Measurements from ENCODE around the gene SWT1. TPM values are rescaled to one million over a fixed set of nuclear protein-coding genes. Genes with fewer than 3 reads are reported as not detected.

Gene SWT1
- total RNA-seq, 2 experiments from 2014 or later = 4.1 to 5.3 TPM

DNA sequence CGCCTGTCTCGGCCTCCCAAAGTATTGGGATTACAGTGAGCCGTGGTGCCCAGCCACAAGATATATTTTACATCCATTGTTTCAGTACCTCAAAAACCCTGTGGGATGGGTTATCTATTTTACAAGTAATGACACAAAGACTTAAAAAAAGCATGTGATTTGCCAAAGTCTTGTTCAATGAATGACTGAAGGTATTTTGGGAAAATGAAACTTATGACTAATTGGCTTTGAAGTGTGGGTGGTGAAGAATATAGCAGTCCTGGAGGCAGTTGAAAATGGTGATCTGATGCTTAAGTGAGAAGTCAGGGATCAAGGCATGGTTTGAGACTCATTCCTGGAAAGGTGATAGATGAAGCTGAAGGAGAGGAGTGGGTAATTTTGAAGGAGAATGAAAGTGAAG is 3.0 kb downstream of the SWT1 start:
- CTCF ChIA-PET = no interaction called here
- TF ChIP-seq, protein P1, sequence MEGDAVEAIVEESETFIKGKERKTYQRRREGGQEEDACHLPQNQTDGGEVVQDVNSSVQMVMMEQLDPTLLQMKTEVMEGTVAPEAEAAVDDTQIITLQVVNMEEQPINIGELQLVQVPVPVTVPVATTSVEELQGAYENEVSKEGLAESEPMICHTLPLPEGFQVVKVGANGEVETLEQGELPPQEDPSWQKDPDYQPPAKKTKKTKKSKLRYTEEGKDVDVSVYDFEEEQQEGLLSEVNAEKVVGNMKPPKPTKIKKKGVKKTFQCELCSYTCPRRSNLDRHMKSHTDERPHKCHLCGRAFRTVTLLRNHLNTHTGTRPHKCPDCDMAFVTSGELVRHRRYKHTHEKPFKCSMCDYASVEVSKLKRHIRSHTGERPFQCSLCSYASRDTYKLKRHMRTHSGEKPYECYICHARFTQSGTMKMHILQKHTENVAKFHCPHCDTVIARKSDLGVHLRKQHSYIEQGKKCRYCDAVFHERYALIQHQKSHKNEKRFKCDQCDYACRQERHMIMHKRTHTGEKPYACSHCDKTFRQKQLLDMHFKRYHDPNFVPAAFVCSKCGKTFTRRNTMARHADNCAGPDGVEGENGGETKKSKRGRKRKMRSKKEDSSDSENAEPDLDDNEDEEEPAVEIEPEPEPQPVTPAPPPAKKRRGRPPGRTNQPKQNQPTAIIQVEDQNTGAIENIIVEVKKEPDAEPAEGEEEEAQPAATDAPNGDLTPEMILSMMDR (IDR thresholded peaks at IDR 0.05) = no peak
- no peaks in the 10 kb centered on the region for H3K9me3 ChIP-seq (ENCODE audit: control insufficient read depth in 1 of 2, insufficient read depth in 1 of 2, low read length in 2 of 2)
- H3K36me3 Mint-ChIP-seq (ENCODE audit: low read depth) = peaks cover 32% of the 10 kb centered on the region
- H3K4me1 Mint-ChIP-seq (ENCODE audit: low read depth) = peaks cover 30% of the 10 kb centered on the region
- ATAC-seq (ENCODE audit: poor library complexity) (no peak), DNase-seq (no peak)
- peak overlapping the region; percentile 70 for H3K4me3 Mint-ChIP-seq
- intact Hi-C loops (cut with DNase I, micrococcal nuclease) = loop anchor here (5.0 to 10.0 kb wide), 6 partner anchors 113 to 1525 kb away; partner anchors contain the start of genes ARPC5 (in 1 of the 2), ODR4 (in 1 of the 2), RNF2 (in 1 of the 2) and TPR (in 1 of the 2)
- no peak overlapping the region for H3K27ac Mint-ChIP-seq
- H3K27me3 Mint-ChIP-seq = no peaks in the 10 kb centered on the region
- peaks cover 3% of the 10 kb centered on the region for H3K36me3 ChIP-seq (ENCODE audit: insufficient read depth, low read length)
- peaks cover 16% of the 10 kb centered on the region for H3K4me1 ChIP-seq (ENCODE audit: insufficient read depth, low read length)
- H3K9me3 Mint-ChIP-seq = no peaks in the 10 kb centered on the region
- no peak overlapping the region for H3K27ac ChIP-seq (ENCODE audit: low read depth in 1 of 2, low read length in 2 of 2)
- no peaks in the 10 kb centered on the region for H3K27me3 ChIP-seq (ENCODE audit: control insufficient read depth in 1 of 2, insufficient read depth in 2 of 2, low read length in 2 of 2)
- H3K4me3 ChIP-seq (ENCODE audit: low read length) = no peak overlapping the region
- POLR2A ChIA-PET = no interaction called here

DNA sequence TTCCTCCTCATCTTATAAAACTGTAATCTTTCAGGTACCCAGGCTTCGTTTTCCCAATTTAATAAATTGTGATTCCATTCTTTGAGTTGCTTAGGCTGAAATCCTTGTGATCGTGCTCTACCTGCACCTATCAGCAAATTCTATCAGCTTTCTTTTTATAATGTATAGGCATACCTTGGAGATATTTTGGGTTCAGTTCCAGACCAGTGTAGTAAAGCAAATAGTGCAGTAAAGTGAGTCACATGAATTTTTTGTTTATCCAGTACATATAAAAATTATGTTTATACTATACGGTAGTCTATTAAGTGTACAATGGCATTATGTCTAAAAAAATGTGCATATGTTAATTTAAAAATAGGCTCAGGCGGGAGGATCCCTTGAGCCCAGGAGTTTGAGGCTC is 5.5 kb downstream of the SWT1 start:
- ATAC-seq (ENCODE audit: poor library complexity) = no peak
- Mint-ChIP-seq H3K27me3 (no peaks in the 10 kb centered on the region), H3K4me1 (ENCODE audit: low read depth) (peaks cover 21% of the 10 kb centered on the region), H3K36me3 (ENCODE audit: low read depth) (peaks cover 43% of the 10 kb centered on the region), H3K9me3 (no peaks in the 10 kb centered on the region), H3K27ac (no peak overlapping the region), H3K4me3 (no peak overlapping the region)
- Histone ChIP-seq H3K9me3 (ENCODE audit: control insufficient read depth in 1 of 2, insufficient read depth in 1 of 2, low read length in 2 of 2) (no peaks in the 10 kb centered on the region), H3K4me3 (ENCODE audit: low read length) (no peak overlapping the region), H3K4me1 (ENCODE audit: insufficient read depth, low read length) (peaks cover 5% of the 10 kb centered on the region), H3K36me3 (ENCODE audit: insufficient read depth, low read length) (peaks cover 7% of the 10 kb centered on the region), H3K27ac (ENCODE audit: low read depth in 1 of 2, low read length in 2 of 2) (no peak overlapping the region), H3K27me3 (ENCODE audit: control insufficient read depth in 1 of 2, insufficient read depth in 2 of 2, low read length in 2 of 2) (no peaks in the 10 kb centered on the region)
- ChIA-PET CTCF (interaction anchor here (1.4 kb wide), 1 partner anchor 8 kb away, joined by 4 read pairs; no protein-coding TSS in a partner anchor), POLR2A (no interaction called here)
- intact Hi-C loops (cut with DNase I, micrococcal nuclease) = loop anchor here in 1 of 2 experiments (5.0 kb wide), 2 partner anchors 515 to 1215 kb away; partner anchors contain the start of genes ODR4 and TPR
- TF ChIP-seq, protein P1 (IDR thresholded peaks at IDR 0.05) = no peak
- no peak for DNase-seq

DNA sequence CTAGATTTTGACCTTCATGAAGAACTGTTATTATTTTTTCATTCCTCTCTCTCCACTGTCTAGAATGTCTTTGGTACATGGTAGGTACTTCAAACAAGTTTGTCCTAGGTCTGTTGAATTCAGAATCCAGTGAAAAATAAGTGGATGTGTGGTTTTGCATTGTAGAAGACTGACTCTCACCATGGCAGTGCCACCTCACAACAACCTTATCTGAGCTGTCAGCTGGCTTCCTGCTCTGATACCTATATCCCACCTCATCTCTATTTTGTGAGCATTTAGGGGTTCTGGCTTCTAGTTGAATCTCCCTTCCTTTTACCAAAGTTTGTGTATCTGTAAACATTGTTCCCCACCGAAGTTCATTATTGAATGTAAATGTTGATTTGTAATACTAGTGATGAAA is 9.1 kb downstream of the SWT1 start:
- H3K27ac Mint-ChIP-seq = no peak overlapping the region
- H3K27me3 Mint-ChIP-seq = no peaks in the 10 kb centered on the region
- Histone ChIP-seq H3K9me3 (ENCODE audit: control insufficient read depth in 1 of 2, insufficient read depth in 1 of 2, low read length in 2 of 2) (no peaks in the 10 kb centered on the region), H3K27me3 (ENCODE audit: control insufficient read depth in 1 of 2, insufficient read depth in 2 of 2, low read length in 2 of 2) (no peaks in the 10 kb centered on the region), H3K4me3 (ENCODE audit: low read length) (no peak overlapping the region), H3K4me1 (ENCODE audit: insufficient read depth, low read length) (peaks cover 2% of the 10 kb centered on the region), H3K36me3 (ENCODE audit: insufficient read depth, low read length) (peaks cover 12% of the 10 kb centered on the region), H3K27ac (ENCODE audit: low read depth in 1 of 2, low read length in 2 of 2) (no peak overlapping the region)
- intact Hi-C loops (cut with DNase I, micrococcal nuclease) = loop anchor here in 1 of 2 experiments (5.0 kb wide), 1 partner anchor 184 kb away; no protein-coding TSS in a partner anchor
- H3K4me1 Mint-ChIP-seq (ENCODE audit: low read depth) = peaks cover 11% of the 10 kb centered on the region
- no peak for ATAC-seq (ENCODE audit: poor library complexity)
- no peak for DNase-seq
- peaks cover 59% of the 10 kb centered on the region for H3K36me3 Mint-ChIP-seq (ENCODE audit: low read depth)
- no peaks in the 10 kb centered on the region for H3K9me3 Mint-ChIP-seq
- H3K4me3 Mint-ChIP-seq = no peak overlapping the region
- TF ChIP-seq, protein P1 (IDR thresholded peaks at IDR 0.05) = no peak
- ChIA-PET CTCF (no interaction called here), POLR2A (no interaction called here)
